Prostate gland (tissue), 2 donors: ENCODE measurements around the gene CCND2. TPM values are rescaled to one million over a fixed set of nuclear protein-coding genes. Genes with fewer than 3 reads are reported as not detected.

Experiments used
- DNase-seq: peaks from one replicate; pipeline ENCODE4 v3.0.0-alpha.2; 2019; ENCODE audit warnings: low spot score
- H3K27ac ChIP-seq, 2 donors: fragments of 200-600 bp; sonication (generic); 2 replicates each; pipeline ENCODE4 v1.5.1; 2017 to 2019
- H3K27me3 ChIP-seq: fragments of 200-600 bp; sonication (generic); replicated peaks from 2 replicates; pipeline ENCODE4 v1.5.1; 2019; ENCODE audit not compliant: insufficient read depth
- H3K36me3 ChIP-seq, 2 donors: fragments of 200-600 bp; sonication (generic); 1 replicate in 1 of 2; 2 replicates in 1 of 2; pipeline versions ENCODE4 v1.5.1 to v1.8.1; 2017 to 2019
- H3K4me1 ChIP-seq: fragments of 200-600 bp; sonication (generic); replicated peaks from 2 replicates; pipeline ENCODE4 v1.5.1; 2019
- H3K4me3 ChIP-seq, 2 donors: fragments of 200-600 bp; sonication (generic); 2 replicates each; pipeline ENCODE4 v1.5.1; 2017 to 2019
- H3K9me3 ChIP-seq: fragments of 200-600 bp; sonication (generic); 2 replicates; pipeline ENCODE4 v1.5.1; 2017
- POLR2A ChIP-seq: fragments of 450-650 bp; IDR thresholded peaks from one replicate; pipeline ENCODE4 v1.6.1; 2016; ENCODE audit warnings: antibody characterized with exemption, mild to moderate bottlenecking
- POLR2AphosphoS5 ChIP-seq: sonication (generic); formaldehyde crosslinking; IDR thresholded peaks from one replicate; pipeline ENCODE4 v1.6.1; 2017; ENCODE audit warnings: antibody characterized with exemption
- WGBS: methylation state at CpG from one replicate; pipeline ENCODE4 v1.1.5; 2018; 5-methylcytosine and 5-hydroxymethylcytosine counted together
- intact Hi-C: fragments of 100-400 bp; cut with DNase I; formaldehyde crosslinking; loops from one replicate; pipeline ENCODE4 v1.14.2; 2022
- total RNA-seq, 2 donors: library from RNA; depleted of rRNA; stranded (reverse); fragments of >200 nt; gene quantifications; one replicate each; pipeline ENCODE4 v1.1.0, GENCODE V29; 2016
- TF ChIP-seq, protein P1 (sequence below), 4 experiments: fragments of 200-600 bp in 2 of 4; fragments of 450-650 bp in 2 of 4; sonication (generic) in 2 of 4; IDR thresholded peaks; 1 replicate in 3 of 4; 2 replicates in 1 of 4; pipeline ENCODE4 v1.5.1; 2016 to 2019; ENCODE audit warnings: antibody characterized with exemption in 4 of 4, mild to moderate bottlenecking in 2 of 4, moderate library complexity in 2 of 4

Gene CCND2
- total RNA-seq, 2 donors from 2014 or later: 31.6 to 46.1 TPM

DNA sequence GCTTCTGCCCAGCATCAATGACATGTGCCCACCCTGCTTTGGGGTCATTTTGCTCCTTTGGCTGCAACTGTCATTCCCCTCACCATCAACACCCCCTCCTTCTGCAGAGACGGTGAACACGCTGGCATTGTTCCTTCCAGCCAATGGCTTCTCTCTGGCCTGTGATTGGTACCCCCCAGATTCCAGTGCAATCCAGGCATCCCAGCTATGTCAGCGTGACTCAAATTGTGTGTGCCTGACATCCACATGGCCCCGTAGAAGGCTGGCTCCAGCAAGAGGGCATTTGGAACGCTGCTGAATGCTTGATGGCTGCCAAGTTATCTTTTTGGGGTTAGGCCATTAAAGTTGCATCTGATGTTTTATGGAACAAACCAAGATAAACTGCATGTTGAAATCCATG is 21.0 kb upstream of the CCND2 start:
- H3K4me3 ChIP-seq: no peak overlapping the region
- H3K36me3 ChIP-seq: no peaks in the 10 kb centered on the region
- H3K9me3 ChIP-seq: no peaks in the 10 kb centered on the region
- H3K27me3 ChIP-seq: no peaks in the 10 kb centered on the region
- no peak for DNase-seq
- no peaks in the 10 kb centered on the region for H3K4me1 ChIP-seq
- WGBS: 73% methylated on average over 5 of the region's 5 CpGs
- no peak overlapping the region for H3K27ac ChIP-seq
- TF ChIP-seq, protein P1, sequence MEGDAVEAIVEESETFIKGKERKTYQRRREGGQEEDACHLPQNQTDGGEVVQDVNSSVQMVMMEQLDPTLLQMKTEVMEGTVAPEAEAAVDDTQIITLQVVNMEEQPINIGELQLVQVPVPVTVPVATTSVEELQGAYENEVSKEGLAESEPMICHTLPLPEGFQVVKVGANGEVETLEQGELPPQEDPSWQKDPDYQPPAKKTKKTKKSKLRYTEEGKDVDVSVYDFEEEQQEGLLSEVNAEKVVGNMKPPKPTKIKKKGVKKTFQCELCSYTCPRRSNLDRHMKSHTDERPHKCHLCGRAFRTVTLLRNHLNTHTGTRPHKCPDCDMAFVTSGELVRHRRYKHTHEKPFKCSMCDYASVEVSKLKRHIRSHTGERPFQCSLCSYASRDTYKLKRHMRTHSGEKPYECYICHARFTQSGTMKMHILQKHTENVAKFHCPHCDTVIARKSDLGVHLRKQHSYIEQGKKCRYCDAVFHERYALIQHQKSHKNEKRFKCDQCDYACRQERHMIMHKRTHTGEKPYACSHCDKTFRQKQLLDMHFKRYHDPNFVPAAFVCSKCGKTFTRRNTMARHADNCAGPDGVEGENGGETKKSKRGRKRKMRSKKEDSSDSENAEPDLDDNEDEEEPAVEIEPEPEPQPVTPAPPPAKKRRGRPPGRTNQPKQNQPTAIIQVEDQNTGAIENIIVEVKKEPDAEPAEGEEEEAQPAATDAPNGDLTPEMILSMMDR (IDR thresholded peaks at IDR 0.05): no peak
- TF ChIP-seq POLR2AphosphoS5 (no peak), POLR2A (no peak)
- intact Hi-C loops: no loop called here

DNA sequence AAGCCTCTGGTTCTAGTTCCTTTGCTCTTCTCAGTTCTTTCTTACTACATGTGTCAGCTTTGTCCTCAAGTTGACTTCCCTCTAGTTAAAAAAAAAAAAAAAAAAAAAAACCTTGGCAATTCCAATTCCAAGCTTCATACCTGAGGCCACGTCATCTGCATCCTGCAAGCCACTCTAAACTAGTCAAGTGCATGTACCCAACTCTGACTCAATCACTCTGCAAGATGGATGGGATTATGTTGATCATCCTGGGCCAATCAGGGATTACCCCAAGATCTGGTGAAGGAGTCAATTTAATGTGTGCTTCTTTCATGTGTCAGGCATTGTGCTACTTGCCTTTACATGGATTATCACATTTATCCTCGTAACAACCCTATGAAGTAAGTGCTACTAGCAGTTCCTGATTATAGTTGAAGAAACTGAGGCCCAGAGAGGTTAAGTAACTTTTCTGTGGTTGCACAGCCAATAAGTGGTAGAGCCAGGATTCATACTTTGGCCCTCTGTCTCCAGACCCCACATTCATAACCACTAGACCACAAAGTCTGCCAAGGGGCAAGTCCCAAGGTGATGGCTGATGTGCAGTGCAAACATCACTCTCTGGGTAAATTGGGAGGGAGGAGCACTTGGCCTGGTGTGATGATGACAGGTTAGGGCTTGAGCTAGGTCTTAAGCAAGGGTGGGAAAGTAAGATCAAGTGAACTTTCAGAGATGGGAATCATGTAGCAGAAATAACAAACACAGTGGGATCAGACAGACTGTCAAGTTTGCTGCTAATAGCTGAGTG is 17.3 kb upstream of the CCND2 start:
- no peaks in the 10 kb centered on the region for H3K9me3 ChIP-seq
- no peak for DNase-seq
- whole genome bisulfite sequencing: 93% methylated on average over 2 of the region's 2 CpGs
- intact Hi-C loops: no loop called here
- TF ChIP-seq POLR2AphosphoS5: no peak
- H3K4me3 ChIP-seq: no peak overlapping the region
- H3K27me3 ChIP-seq: no peaks in the 10 kb centered on the region
- H3K36me3 ChIP-seq: no peaks in the 10 kb centered on the region
- no peak overlapping the region for H3K27ac ChIP-seq
- no peaks in the 10 kb centered on the region for H3K4me1 ChIP-seq

DNA sequence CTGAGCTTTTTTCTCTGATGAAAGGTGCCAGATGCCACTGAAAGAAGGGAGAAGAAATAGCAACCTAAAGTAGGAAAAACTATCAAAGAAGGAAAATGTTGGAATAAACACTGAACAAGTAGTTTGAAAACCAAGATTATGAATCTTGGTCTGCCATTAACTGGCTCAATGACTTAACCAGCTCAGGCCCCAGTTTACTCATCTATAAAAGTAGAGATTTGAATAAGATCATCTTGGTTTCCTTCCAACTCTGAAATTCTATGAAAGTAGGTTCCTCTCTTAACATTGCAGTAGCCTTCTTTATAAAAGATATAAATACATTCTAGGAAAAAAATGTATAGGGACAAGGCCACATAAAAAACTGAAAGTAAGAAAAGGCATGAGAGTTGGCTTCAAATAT is 16.1 kb upstream of the CCND2 start:
- Histone ChIP-seq H3K36me3 (no peaks in the 10 kb centered on the region), H3K27ac (no peak overlapping the region), H3K27me3 (no peaks in the 10 kb centered on the region), H3K4me3 (no peak overlapping the region), H3K9me3 (no peaks in the 10 kb centered on the region), H3K4me1 (no peaks in the 10 kb centered on the region)
- DNase-seq: no peak
- no peak for TF ChIP-seq POLR2A
- TF ChIP-seq POLR2AphosphoS5: no peak
- TF ChIP-seq, protein P1 (IDR thresholded peaks at IDR 0.05): no peak
- intact Hi-C loops: no loop called here

DNA sequence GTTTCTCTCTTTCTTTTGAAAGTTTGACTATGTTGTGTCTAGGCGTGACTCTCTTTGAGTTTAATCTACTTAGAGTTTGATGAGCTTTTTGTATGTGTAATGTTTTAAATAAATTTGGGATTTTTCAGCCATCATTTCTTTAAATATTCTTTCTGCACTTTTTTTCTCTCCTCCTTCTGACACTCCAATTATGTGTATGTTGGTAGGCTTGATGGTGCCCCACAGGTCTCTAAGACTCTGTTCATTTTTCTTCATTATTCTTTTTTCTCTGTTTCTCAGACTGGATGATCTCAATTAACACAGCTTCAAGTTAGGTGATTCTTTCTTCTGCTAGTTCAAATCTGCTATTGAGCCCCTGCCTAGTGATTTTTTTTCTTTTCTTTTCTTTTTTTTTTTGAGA is 14.5 kb upstream of the CCND2 start:
- Histone ChIP-seq H3K27me3 (no peaks in the 10 kb centered on the region), H3K4me1 (no peaks in the 10 kb centered on the region), H3K36me3 (no peaks in the 10 kb centered on the region), H3K9me3 (no peaks in the 10 kb centered on the region), H3K4me3 (no peak overlapping the region), H3K27ac (no peak overlapping the region)
- DNase-seq: no peak
- 90% methylated on average over 1 of the region's 1 CpG for whole genome bisulfite sequencing
- TF ChIP-seq POLR2AphosphoS5 (no peak), POLR2A (no peak)
- TF ChIP-seq, protein P1 (IDR thresholded peaks at IDR 0.05): no peak
- intact Hi-C loops: no loop called here

DNA sequence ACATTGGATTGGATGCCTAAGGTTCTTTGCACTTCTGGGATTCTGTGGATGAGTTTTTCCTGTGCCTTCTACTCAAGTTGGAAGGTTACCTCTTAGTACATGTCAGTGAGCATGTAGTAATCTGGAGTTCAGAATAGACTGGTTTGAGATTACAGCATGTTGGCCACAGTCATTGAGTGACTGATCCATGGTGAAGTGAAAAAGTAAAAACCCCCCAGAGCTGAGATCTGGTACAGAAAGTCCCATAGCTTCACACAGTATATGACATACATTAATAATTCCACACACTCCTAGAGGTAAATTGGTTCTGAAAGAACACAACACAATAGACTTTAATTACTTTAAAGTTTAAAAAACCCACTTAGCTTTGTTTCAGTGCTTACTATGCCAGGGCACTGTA is 11.9 kb upstream of the CCND2 start:
- Histone ChIP-seq H3K4me1 (no peaks in the 10 kb centered on the region), H3K4me3 (no peak overlapping the region), H3K9me3 (no peaks in the 10 kb centered on the region), H3K27ac (no peak overlapping the region), H3K27me3 (no peaks in the 10 kb centered on the region), H3K36me3 (no peaks in the 10 kb centered on the region)
- no peak for DNase-seq
- intact Hi-C loops: loop anchor here (10.0 kb wide), 1 partner anchor 97 kb away; no protein-coding TSS in a partner anchor
- no peak for TF ChIP-seq POLR2AphosphoS5
- no peak for TF ChIP-seq POLR2A
- TF ChIP-seq, protein P1 (IDR thresholded peaks at IDR 0.05): no peak
